ENCODE results near the gene CDH11.
A peak's percentile ranks its signal among the peaks of the same experiment; 100 is the strongest.

Gene CDH11

GRCh38 chr16:65119435-65119834 is 2.4 kb downstream of the CDH11 start:
- ChIA-PET POLR2A (interaction anchor here (1.0 kb wide), 1 partner anchor 429 kb away, joined by 5 read pairs; no protein-coding TSS in a partner anchor), CTCF (interaction anchor here (1.5 kb wide), 1 partner anchor 216 kb away, joined by 3 read pairs; no protein-coding TSS in a partner anchor)
- H3K4me3 ChIP-seq (ENCODE audit: low read depth, low read length), result peak overlapping the region; percentile 94
- DNase-seq (ENCODE audit: low read depth, low spot score), result no peak
- no peak for TF ChIP-seq CTCF (IDR thresholded peaks at IDR 0.05; ENCODE audit: insufficient read depth, low read length, missing control alignments)

- no peak for DNase-seq (ENCODE audit: low read depth, low spot score)
- TF ChIP-seq CTCF (IDR thresholded peaks at IDR 0.05; ENCODE audit: insufficient read depth, low read length, missing control alignments), result no peak
- ChIA-PET CTCF (no interaction called here), POLR2A (no interaction called here)
- peak overlapping the region; percentile 94 for H3K4me3 ChIP-seq (ENCODE audit: low read depth, low read length)
Measured at GRCh38 chr16:65118871-65119270, 3.0 kb downstream of the CDH11 start.

- peak; percentile 81 for TF ChIP-seq CTCF (IDR thresholded peaks at IDR 0.05; ENCODE audit: insufficient read depth, low read length, missing control alignments)
- POLR2A ChIA-PET, result interaction anchor here (1.2 kb wide), 1 partner anchor 408 kb away, joined by 3 read pairs; no protein-coding TSS in a partner anchor
- DNase-seq (ENCODE audit: low read depth, low spot score), result no peak
- H3K4me3 ChIP-seq (ENCODE audit: low read depth, low read length), result peak overlapping the region; percentile 94
- CTCF ChIA-PET, result interaction anchor here (0.6 to 2.1 kb wide), 10 partner anchors 9 to 1655 kb away, joined by 3 to 6 read pairs (median 3); no protein-coding TSS in a partner anchor
Measured at GRCh38 chr16:65117811-65118448, 3.9 kb downstream of the CDH11 start.

GRCh38 chr16:65116818-65117430 is 4.9 kb downstream of the CDH11 start:
- CTCF ChIA-PET, result interaction anchor here (0.6 to 2.2 kb wide), 8 partner anchors 10 to 1655 kb away, joined by 3 to 14 read pairs (median 3); no protein-coding TSS in a partner anchor

GRCh38 chr16:65116216-65116615 is 5.6 kb downstream of the CDH11 start:
- no peak for DNase-seq (ENCODE audit: low read depth, low spot score)
- ChIA-PET CTCF (interaction anchor here (1.3 to 2.2 kb wide), 5 partner anchors 10 to 1654 kb away, joined by 3 to 14 read pairs (median 3); no protein-coding TSS in a partner anchor), POLR2A (interaction anchor here (0.5 kb wide), 1 partner anchor 1665 kb away, joined by 3 read pairs; no protein-coding TSS in a partner anchor)
- no peak for TF ChIP-seq CTCF (IDR thresholded peaks at IDR 0.05; ENCODE audit: insufficient read depth, low read length, missing control alignments)
- no peak overlapping the region for H3K4me3 ChIP-seq (ENCODE audit: low read depth, low read length)

More at GRCh38 chr16:65116818-65117430, 4.9 kb downstream of the CDH11 start:
- peak overlapping the region; percentile 54 for H3K4me3 ChIP-seq (ENCODE audit: low read depth, low read length)
- POLR2A ChIA-PET, result interaction anchor here (1.2 kb wide), 1 partner anchor 409 kb away, joined by 3 read pairs; no protein-coding TSS in a partner anchor
- DNase-seq (ENCODE audit: low read depth, low spot score), result no peak
- TF ChIP-seq CTCF (IDR thresholded peaks at IDR 0.05; ENCODE audit: insufficient read depth, low read length, missing control alignments), result no peak

DNA sequence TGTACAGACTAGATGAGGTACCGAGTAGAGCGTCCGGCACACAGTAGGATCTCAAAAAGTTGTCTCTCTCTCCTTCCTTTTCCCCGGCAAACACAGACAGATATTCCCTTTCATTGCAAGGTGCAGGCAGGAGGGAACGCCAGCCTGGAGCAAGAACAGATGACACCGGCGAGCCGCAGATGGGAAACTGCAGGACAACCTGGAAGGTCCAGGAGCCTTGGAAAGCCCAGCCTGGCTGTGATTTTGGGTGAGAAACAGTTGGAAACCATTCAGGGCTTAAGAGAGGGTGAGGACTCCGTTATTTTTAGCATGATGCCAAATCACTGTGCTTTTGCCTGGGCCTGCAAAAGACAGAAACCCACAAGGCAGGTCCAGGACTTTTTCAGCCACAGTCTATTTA is 7.3 kb downstream of the CDH11 start:
- DNase-seq (ENCODE audit: low read depth, low spot score), result no peak
- POLR2A ChIA-PET, result no interaction called here
- no peak for TF ChIP-seq CTCF (IDR thresholded peaks at IDR 0.05; ENCODE audit: insufficient read depth, low read length, missing control alignments)
- CTCF ChIA-PET, result interaction anchor here (1.0 kb wide), 1 partner anchor 1653 kb away, joined by 3 read pairs; no protein-coding TSS in a partner anchor
- no peak overlapping the region for H3K4me3 ChIP-seq (ENCODE audit: low read depth, low read length)
